22Rv1 (cell line): Measurements from ENCODE around the gene CD302.

Experiments used
- ZFX ChIP-seq: fragments of 450-650 bp; IDR thresholded peaks from 2 replicates; pipeline ENCODE4 v1.6.1; 2017; ENCODE audit warnings: antibody characterized with exemption, borderline replicate concordance
- TF ChIP-seq, protein P1 (sequence below): fragments of 450-650 bp; IDR thresholded peaks from 2 replicates; pipeline ENCODE4 v1.5.1; 2017; ENCODE audit warnings: mild to moderate bottlenecking

DNA sequence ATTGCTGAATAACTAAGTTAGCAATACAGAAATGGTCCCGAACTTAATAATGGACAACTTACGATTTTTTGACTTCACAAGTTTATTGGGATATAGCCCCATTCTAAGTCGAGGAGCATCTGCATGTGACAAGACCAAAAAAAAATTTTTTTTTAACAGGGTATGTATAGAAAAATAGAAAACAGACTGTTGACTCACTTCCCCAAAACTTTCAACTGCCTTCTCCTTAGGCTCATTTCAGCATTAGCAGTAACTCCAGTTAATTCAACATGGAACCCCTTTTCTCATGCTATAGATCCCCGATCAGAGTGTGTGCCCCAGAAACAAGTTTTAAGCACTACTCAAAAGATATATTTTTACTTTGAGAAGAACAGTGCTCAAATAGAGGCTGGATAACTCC, 5.4 kb downstream of the CD302 start:
- TF ChIP-seq, protein P1, sequence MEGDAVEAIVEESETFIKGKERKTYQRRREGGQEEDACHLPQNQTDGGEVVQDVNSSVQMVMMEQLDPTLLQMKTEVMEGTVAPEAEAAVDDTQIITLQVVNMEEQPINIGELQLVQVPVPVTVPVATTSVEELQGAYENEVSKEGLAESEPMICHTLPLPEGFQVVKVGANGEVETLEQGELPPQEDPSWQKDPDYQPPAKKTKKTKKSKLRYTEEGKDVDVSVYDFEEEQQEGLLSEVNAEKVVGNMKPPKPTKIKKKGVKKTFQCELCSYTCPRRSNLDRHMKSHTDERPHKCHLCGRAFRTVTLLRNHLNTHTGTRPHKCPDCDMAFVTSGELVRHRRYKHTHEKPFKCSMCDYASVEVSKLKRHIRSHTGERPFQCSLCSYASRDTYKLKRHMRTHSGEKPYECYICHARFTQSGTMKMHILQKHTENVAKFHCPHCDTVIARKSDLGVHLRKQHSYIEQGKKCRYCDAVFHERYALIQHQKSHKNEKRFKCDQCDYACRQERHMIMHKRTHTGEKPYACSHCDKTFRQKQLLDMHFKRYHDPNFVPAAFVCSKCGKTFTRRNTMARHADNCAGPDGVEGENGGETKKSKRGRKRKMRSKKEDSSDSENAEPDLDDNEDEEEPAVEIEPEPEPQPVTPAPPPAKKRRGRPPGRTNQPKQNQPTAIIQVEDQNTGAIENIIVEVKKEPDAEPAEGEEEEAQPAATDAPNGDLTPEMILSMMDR: no peak
- TF ChIP-seq ZFX: no peak
